Mucosa of rectum (tissue), 2 donors: ENCODE results near the gene ZNF518B.

Source experiments
- H3K27ac ChIP-seq, 2 donors: one replicate each; pipeline ENCODE4 v1.7.0; 2013; ENCODE audit warnings: inconsistent platforms in 2 of 2, low read depth in 2 of 2, low read length in 2 of 2
- H3K27me3 ChIP-seq, 2 donors: one replicate each; pipeline ENCODE4 v1.7.0; 2013; ENCODE audit warnings: low read length in 2 of 2; ENCODE audit not compliant: control insufficient read depth in 2 of 2, insufficient read depth in 2 of 2
- H3K36me3 ChIP-seq, 2 donors: one replicate each; pipeline ENCODE4 v1.7.0; 2013; ENCODE audit warnings: low read length in 2 of 2; ENCODE audit not compliant: control insufficient read depth in 2 of 2, insufficient read depth in 2 of 2
- H3K4me1 ChIP-seq, 2 donors: one replicate each; pipeline ENCODE4 v1.7.0; 2013; ENCODE audit warnings: low read length in 2 of 2, mild to moderate bottlenecking in 1 of 2; ENCODE audit not compliant: control insufficient read depth in 2 of 2, insufficient read depth in 2 of 2
- H3K4me3 ChIP-seq, 2 donors: one replicate each; pipeline ENCODE4 v1.7.0; 2013; ENCODE audit warnings: low read length in 2 of 2
- H3K9ac ChIP-seq, 2 donors: one replicate each; pipeline ENCODE4 v1.7.0; 2013; ENCODE audit warnings: low read length in 2 of 2, low read depth in 1 of 2, mild to moderate bottlenecking in 1 of 2
- H3K9me3 ChIP-seq, 2 donors: one replicate each; pipeline ENCODE4 v1.7.0; 2013; ENCODE audit warnings: low read length in 2 of 2; ENCODE audit not compliant: control insufficient read depth in 2 of 2
- donor health status: healthy.
- donor health status: Normal muscosa, but diverticular disease.

ZNF518B gene

DNA sequence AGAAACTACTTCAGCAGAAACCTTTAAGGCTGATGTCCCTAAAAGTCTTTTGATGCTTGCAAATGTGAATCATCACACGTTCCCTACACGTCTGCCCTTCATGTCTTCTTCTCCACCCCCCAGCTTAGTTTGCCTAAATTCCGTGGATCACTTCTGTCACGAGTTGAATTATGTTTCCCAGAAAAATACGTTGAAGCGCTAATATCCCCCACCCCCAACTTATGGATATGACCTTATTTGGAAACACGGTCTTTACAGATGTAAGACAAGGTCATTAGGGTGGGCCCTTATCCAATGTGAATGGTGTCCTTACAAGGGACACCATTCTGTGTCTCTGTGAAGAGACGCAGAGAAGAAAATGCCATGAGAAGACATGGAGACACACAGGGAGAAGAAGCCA lies 2.1 kb upstream of the ZNF518B start:
- H3K9ac ChIP-seq = no peak overlapping the region
- H3K4me1 ChIP-seq = peaks cover 4 to 5% of the 10 kb centered on the region in 2 donors
- no peak overlapping the region for H3K27ac ChIP-seq
- no peaks in the 10 kb centered on the region for H3K9me3 ChIP-seq
- H3K4me3 ChIP-seq = no peak overlapping the region
- peaks cover 0 to 3% of the 10 kb centered on the region in 2 donors for H3K36me3 ChIP-seq
- H3K27me3 ChIP-seq = peaks cover 17 to 18% of the 10 kb centered on the region in 2 donors

DNA sequence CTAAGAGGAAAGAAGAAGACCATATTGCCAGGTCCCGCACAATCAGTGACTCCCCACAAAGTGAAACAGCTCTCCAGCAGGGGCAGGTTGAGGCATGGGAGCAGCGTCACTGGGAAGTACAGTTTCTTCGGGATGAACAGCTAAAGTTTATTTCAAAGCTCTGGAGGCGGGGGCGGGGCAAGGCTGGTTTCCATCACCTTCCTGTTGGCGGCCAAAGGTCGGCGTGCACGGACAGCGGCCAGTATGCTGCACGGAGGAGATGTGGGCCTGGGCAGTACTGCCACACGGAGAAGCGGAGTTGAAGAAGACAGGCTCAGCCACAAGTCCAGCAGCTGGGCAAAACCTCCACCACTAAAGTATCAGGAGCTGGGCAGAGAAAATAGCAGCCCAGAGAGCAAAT lies 951 bp upstream of the ZNF518B start:
- no peak overlapping the region for H3K27ac ChIP-seq
- H3K36me3 ChIP-seq = peaks cover 0 to 5% of the 10 kb centered on the region in 2 donors
- no peak overlapping the region for H3K9ac ChIP-seq
- H3K4me1 ChIP-seq = peaks cover 4 to 5% of the 10 kb centered on the region in 2 donors
- H3K9me3 ChIP-seq = no peaks in the 10 kb centered on the region
- H3K27me3 ChIP-seq = peaks cover 17% of the 10 kb centered on the region in 2 donors
- peak overlapping the region in 1 of 2 donors; percentile 72 for H3K4me3 ChIP-seq

DNA sequence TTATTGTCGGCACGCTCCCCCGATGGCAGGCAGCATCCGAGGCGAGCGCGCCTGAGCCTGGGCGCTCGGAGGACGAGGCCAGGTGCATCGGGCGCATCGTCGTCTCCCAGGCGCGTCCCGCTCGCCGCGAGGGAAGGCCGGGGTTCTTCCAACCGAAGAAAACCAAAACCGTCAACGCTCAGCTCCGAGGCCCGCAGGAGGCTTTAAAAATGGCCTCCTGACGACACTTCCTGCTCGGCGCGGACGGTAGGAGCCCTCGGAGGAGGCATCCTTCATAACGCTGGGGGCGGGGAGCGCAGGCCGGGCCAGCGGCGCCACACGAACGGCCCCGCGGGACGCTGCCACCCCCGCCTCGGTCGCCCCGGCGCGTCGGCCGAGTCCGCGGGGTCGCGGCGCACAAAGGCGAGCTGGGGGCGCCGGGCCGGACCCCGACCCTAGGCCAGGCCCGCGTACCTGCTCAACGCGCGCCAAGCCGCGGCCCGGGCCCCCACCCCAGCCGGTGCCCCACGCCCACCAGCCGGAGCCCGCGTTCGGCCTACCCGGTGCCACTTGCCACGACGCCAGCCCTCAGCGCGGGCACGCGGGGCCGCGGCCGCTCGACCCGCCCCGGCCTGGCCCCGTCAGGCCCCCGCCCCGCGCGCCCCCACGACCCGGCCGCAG lies 501 bp downstream of the ZNF518B start:
- Histone ChIP-seq H3K36me3 (peaks cover 2 to 5% of the 10 kb centered on the region in 2 donors), H3K4me3 (peak overlapping the region; percentile 60 to 74), H3K27ac (peak overlapping the region in 1 of 2 donors; percentile 43), H3K27me3 (peaks cover 3 to 8% of the 10 kb centered on the region in 2 donors), H3K4me1 (peaks cover 4 to 5% of the 10 kb centered on the region in 2 donors), H3K9me3 (no peaks in the 10 kb centered on the region), H3K9ac (peak overlapping the region; percentile 14 to 59)

DNA sequence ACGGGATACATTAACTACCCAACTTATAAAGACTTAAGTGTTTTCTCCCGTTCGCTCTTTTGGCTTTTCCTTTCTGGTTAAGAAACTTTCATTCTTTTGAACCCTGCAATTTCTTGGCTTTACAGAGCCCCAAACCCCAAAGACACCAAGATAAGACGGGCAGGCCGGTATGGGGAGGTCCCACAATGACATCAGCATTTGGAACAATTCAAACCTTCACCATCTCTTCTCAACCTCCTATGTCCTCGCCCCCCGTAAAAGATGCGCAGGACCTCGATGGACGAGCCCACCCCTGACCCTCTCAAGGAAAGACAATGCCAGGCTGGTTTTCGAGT lies 999 bp downstream of the ZNF518B start:
- Histone ChIP-seq H3K36me3 (peaks cover 2 to 5% of the 10 kb centered on the region in 2 donors), H3K4me3 (peak overlapping the region; percentile 60 to 74), H3K27ac (peak overlapping the region in 1 of 2 donors; percentile 43), H3K9ac (peak overlapping the region; percentile 14 to 59), H3K9me3 (no peaks in the 10 kb centered on the region), H3K4me1 (peaks cover 4 to 5% of the 10 kb centered on the region in 2 donors), H3K27me3 (peaks cover 0 to 5% of the 10 kb centered on the region in 2 donors)

DNA sequence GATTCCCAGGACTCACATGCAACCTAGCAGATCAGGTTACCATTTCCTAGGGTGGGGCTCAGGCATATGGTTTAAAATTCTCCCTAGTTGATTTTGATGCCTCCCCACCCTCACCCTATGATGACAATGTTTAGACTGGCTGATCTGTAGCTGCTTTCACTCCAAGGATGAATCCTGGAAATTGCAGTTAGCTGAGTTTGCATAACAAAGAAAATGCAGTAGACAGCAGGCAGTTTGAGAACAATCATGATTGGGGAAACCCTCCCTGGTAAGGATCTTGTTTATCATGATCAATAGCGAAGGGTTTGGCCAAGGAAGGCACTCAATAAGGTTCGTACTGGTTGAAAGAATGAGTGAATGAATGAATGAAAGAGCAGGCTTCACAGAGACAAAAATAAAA lies 2.1 kb downstream of the ZNF518B start:
- no peaks in the 10 kb centered on the region for H3K27me3 ChIP-seq
- H3K4me3 ChIP-seq = no peak overlapping the region
- H3K4me1 ChIP-seq = peaks cover 0 to 5% of the 10 kb centered on the region in 2 donors
- H3K9me3 ChIP-seq = no peaks in the 10 kb centered on the region
- peaks cover 6 to 9% of the 10 kb centered on the region in 2 donors for H3K36me3 ChIP-seq
- H3K9ac ChIP-seq = no peak overlapping the region
- H3K27ac ChIP-seq = no peak overlapping the region

DNA sequence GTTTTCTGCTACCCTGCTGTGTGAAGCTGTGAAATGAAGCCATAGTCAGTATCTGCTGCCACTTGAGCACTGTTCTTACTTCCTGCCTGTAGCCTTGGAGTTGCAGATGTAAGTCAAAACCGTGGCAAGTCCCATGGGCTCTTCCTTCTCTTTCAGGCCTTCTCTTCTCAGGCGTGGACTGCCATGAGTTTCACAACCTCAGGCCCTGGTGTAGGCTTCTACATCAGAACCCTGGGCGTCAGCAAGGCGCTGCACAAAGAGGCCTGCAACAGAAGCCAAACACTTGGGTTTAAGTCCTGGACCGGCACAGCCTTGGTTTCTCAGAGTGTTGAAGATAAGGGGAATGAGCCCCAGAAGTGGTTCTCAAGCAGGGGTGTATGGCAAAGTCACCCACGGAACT lies 2.5 kb downstream of the ZNF518B start:
- Histone ChIP-seq H3K27ac (no peak overlapping the region), H3K4me3 (no peak overlapping the region), H3K27me3 (no peaks in the 10 kb centered on the region), H3K4me1 (peaks cover 0 to 5% of the 10 kb centered on the region in 2 donors), H3K9ac (no peak overlapping the region), H3K36me3 (peaks cover 6 to 12% of the 10 kb centered on the region in 2 donors), H3K9me3 (no peaks in the 10 kb centered on the region)

DNA sequence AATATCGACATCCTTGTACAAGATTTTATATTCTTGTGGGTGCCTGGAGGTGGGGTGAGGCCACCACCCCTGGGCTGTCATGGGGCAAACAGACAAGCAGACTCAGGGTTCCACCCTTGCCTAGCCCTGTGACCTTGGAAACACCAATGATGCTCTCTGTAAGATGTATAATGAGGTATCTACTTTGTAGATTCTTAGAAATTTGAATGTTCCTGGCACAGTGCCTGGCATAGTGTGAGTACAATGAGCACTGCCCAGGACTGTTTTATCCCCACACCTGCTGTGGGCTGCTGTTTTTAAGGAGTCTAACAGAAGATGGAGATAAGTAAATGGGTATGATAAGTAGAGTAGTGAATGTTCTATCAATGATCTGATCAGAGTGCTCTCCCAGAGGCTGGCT lies 3.1 kb downstream of the ZNF518B start:
- no peak overlapping the region for H3K9ac ChIP-seq
- H3K4me1 ChIP-seq = peaks cover 0 to 5% of the 10 kb centered on the region in 2 donors
- no peaks in the 10 kb centered on the region for H3K27me3 ChIP-seq
- no peaks in the 10 kb centered on the region for H3K9me3 ChIP-seq
- H3K36me3 ChIP-seq = peaks cover 6 to 12% of the 10 kb centered on the region in 2 donors
- H3K4me3 ChIP-seq = no peak overlapping the region
- H3K27ac ChIP-seq = no peak overlapping the region

DNA sequence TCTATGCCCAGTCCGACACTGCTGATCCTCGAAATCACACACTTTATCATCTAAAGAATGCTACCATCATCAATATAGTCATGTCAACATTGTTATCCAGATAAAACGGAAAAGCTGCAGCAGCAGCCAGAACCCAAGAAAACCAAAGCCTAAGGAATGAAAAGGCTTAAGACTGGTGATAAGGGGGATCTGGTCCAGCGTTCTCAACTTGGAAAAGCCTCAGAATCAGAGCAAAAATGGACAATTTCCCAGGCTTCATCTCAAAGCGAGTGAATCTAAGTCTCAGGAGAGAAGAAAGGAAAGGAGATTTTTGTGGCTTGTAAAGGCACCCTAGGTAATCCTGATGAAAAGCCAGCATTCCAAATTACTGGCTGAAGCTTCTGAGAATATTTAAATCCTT lies 8.2 kb downstream of the ZNF518B start:
- no peak overlapping the region for H3K4me3 ChIP-seq
- no peaks in the 10 kb centered on the region for H3K4me1 ChIP-seq
- H3K36me3 ChIP-seq = peaks cover 21 to 27% of the 10 kb centered on the region in 2 donors
- H3K27me3 ChIP-seq = no peaks in the 10 kb centered on the region
- no peak overlapping the region for H3K9ac ChIP-seq
- H3K9me3 ChIP-seq = peaks cover 6 to 12% of the 10 kb centered on the region in 2 donors
- H3K27ac ChIP-seq = no peak overlapping the region

DNA sequence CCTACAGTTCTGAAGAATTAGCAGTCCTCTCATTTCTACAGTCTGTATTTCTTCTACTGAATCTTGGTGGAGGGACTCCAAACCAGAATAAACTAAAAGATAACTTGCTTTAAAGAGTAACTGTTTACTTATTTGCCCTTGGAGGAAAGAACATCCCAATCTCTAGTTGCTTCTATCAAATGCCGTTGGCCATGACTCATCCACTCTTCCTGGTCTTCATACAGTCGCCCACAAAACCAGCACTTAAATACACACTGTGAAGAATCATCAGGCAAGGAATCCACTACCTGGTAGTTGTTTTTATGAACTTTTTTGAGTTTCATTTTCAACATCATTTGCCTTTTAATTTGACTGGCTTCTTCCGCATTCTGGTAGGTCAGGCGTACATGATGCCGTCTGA lies 14.2 kb downstream of the ZNF518B start:
- Histone ChIP-seq H3K9ac (no peak overlapping the region), H3K27ac (no peak overlapping the region), H3K36me3 (peaks cover 15 to 20% of the 10 kb centered on the region in 2 donors), H3K9me3 (peaks cover 12 to 13% of the 10 kb centered on the region in 2 donors), H3K4me3 (no peak overlapping the region), H3K4me1 (no peaks in the 10 kb centered on the region), H3K27me3 (no peaks in the 10 kb centered on the region)

DNA sequence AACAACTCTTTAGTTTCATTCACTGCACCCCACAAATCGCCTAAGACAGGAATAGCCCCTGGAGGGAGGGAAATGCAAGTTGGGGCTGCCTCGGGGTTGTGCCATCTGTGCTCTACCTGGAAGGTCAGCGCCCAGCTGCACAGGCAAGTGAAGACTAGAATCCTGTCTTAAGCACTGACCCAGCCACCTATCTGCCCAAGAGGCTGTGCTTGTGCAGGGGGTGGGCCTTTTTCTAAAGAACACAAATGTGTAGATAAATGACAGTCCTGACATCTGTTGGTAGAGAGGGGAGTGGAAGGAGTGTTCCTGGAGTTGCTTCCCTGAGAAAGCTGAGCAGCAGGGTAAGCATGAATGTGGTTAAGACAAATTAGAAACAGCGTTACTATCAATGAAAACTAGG lies 15.7 kb downstream of the ZNF518B start:
- H3K27me3 ChIP-seq = no peaks in the 10 kb centered on the region
- H3K4me3 ChIP-seq = no peak overlapping the region
- H3K4me1 ChIP-seq = no peaks in the 10 kb centered on the region
- H3K36me3 ChIP-seq = peaks cover 15 to 16% of the 10 kb centered on the region in 2 donors
- no peak overlapping the region for H3K9ac ChIP-seq
- H3K27ac ChIP-seq = no peak overlapping the region
- H3K9me3 ChIP-seq = peaks cover 9 to 13% of the 10 kb centered on the region in 2 donors
